Activated CD8-positive, alpha-beta memory T cell treated with anti-CD3 and anti-CD28 coated beads, Interleukin-2, amount 50 U/mL, for 48 hours (primary cell): ENCODE data around the gene UBN1.

Experiments
- DNase-seq: peaks from one replicate; pipeline ENCODE4 v3.0.0-alpha.2; 2020

The UBN1 gene, protein sequence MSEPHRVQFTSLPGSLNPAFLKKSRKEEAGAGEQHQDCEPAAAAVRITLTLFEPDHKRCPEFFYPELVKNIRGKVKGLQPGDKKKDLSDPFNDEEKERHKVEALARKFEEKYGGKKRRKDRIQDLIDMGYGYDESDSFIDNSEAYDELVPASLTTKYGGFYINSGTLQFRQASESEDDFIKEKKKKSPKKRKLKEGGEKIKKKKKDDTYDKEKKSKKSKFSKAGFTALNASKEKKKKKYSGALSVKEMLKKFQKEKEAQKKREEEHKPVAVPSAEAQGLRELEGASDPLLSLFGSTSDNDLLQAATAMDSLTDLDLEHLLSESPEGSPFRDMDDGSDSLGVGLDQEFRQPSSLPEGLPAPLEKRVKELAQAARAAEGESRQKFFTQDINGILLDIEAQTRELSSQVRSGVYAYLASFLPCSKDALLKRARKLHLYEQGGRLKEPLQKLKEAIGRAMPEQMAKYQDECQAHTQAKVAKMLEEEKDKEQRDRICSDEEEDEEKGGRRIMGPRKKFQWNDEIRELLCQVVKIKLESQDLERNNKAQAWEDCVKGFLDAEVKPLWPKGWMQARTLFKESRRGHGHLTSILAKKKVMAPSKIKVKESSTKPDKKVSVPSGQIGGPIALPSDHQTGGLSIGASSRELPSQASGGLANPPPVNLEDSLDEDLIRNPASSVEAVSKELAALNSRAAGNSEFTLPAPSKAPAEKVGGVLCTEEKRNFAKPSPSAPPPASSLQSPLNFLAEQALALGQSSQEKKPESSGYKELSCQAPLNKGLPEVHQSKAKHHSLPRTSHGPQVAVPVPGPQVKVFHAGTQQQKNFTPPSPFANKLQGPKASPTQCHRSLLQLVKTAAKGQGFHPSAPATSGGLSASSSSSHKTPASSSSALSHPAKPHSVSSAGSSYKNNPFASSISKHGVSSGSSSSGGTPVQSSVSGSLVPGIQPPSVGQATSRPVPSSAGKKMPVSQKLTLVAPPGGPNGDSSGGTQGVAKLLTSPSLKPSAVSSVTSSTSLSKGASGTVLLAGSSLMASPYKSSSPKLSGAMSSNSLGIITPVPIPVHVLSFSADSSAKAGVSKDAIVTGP (N-terminal part only)

DNA sequence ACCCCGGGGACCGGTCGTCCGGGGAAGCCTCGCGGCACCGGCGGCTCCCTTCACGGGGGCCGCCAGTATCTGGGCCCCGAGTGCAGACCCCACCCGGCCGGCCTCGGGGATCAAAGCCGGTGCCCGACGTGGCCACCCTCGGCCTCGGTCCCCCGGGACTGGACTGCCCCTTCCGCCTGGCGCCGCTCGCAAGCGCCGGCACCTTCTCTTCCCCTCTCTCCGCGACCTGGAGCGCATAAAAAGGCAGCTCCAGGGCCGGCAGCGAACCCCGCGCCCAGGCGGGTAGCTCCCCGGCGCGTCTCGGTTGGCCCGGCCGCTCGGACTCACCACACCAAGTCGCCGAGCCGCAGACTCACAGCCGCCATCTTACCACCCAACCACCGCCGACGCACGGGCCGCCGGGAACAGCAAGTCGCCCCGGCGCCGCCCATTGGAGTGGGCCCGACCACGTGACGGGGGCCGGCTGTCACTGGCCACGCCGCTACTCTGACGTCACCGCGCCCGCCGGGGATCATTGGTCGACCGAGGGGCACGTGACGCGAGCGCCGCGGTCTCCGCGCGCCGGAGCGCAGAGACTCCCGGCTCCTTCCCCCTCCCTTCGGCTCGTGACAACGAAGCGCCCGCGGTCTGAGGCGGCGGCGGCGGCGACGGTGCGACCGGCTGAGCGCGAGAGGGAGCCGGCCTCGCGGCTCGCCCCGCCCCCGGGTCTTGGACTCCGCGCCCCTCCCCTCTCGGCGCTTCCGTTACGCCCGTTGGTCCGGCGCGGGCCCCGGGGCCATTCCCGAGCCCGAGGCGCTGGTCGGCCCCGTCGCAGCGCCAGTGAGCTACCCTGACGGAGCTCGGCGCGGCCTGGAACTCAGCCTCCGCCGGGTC, at the start of gene UBN1, which contains the start of gene GLYR1:
Gene UBN1, plus strand, starts transcription at position 581 of the 873 bp plus-strand sequence. CDS start 5,437 bp downstream, outside the sequence.
Gene GLYR1, minus strand, starts transcription at position 388 of the 873 bp plus-strand sequence. Its CDS starts 23 bp downstream, at position 365.
- DNase-seq: peak; percentile 100

DNA sequence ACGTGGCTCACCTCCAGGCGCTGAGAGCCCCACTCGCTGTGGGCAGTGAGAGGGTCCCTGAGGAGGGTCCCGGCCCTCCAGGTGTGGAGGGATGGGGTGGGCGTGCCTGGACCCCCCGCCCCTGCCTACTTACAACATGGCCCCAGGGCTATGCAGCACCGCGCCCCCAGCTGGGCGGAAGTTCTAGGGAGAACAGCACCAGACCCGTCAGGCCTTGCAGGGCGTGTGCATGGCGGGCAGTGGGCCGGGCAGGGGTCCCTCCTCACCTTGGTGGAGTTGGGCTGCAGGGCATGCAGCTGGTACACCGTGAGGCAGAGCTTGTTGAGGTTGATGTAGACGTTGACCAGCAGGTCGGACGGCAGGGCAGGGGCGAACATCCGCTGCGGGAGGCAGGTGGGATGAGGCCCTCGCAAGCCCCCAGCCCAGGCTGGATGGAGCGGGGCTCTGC, 49.5 kb upstream of the UBN1 start:
- DNase-seq: no peak

DNA sequence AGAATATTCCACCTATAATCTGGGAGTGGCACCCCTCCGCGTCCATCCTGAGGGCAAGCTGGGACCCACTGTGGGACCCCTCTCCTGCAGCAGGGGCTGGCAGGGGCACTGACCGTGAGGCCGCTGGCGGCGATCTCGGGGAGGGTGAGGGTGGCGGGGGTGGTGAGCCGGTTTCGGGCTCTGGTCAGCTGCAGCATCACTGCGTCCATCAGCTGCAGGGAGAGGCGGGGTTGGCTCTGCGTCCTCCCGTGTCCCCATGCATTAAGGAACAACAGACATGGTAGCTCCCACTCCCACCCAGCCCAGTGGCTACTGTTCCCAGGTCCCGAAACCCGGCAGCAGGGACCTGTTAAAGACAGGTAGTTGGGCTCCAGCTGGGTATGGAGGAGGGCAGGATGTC, 48.8 kb upstream of the UBN1 start:
- DNase-seq: no peak

DNA sequence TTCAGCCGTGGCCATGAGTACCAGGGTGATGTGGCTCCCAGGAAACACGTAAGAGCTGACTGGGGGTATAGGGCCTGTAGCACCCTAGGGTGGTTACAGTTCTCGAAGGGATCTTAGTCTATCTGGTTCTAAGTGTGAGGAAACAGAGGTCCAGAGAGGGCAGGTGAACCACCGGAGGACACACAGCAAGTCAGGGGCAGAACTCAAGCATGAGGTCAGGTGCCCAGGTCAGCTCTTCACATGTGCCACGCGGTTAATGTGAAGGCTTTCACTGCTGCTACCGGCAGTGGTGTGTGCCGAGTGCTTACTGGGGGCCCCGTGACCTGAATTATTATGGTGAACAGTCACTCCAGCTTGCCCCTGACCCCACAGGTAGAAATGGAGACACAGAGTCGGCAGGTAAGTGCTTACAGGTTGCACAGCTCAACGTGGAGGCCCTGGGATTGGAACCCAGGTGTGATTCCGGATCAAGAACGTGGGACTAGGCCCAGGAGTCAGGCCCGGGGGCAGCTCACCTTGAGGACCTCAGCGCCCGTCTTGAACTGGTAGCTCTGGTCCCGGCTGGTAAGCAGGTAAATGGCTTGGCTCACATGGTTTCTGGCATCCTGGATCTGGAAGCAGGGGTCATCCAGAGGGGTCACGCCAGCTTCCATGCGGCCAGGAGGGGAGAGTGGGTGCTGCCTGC, 48.0 kb upstream of the UBN1 start:
- DNase-seq: no peak

DNA sequence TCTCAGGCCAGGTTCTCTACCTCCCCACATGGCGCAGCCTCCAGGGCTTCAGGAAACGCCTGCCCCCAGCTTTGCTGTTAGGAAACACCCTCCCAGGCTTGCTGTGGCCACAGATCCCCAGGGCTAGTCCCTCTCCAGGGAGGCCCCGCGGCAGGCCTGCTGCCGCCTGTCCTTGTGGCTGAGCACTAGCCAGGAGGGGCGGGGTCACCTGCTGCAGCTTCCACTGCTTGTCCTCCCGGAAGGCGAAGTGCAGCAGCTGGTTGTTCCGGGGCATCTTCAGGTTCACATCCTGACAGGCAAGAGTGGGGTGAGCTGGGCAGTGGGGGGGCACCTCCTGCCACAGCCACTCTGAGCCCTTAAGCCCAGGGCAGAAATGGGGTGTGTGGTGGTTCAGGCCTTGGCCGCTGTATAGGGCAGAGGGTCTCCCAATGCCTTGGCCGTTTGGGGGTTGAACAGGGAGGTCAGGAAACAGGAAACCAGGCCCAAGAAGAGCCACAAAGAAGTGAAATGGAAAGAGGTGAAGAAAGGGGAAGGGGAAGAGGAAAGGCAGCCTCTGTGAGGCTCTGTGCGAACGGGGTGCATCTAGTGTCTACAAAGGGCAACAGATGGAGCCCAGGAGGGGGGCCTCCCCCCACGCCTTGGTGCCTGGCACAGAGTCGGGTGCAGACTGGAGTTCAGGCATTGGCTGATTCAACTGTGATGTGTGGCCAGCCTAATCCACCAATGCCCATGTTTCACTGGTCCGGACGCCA, 46.8 kb upstream of the UBN1 start:
- DNase-seq: no peak

DNA sequence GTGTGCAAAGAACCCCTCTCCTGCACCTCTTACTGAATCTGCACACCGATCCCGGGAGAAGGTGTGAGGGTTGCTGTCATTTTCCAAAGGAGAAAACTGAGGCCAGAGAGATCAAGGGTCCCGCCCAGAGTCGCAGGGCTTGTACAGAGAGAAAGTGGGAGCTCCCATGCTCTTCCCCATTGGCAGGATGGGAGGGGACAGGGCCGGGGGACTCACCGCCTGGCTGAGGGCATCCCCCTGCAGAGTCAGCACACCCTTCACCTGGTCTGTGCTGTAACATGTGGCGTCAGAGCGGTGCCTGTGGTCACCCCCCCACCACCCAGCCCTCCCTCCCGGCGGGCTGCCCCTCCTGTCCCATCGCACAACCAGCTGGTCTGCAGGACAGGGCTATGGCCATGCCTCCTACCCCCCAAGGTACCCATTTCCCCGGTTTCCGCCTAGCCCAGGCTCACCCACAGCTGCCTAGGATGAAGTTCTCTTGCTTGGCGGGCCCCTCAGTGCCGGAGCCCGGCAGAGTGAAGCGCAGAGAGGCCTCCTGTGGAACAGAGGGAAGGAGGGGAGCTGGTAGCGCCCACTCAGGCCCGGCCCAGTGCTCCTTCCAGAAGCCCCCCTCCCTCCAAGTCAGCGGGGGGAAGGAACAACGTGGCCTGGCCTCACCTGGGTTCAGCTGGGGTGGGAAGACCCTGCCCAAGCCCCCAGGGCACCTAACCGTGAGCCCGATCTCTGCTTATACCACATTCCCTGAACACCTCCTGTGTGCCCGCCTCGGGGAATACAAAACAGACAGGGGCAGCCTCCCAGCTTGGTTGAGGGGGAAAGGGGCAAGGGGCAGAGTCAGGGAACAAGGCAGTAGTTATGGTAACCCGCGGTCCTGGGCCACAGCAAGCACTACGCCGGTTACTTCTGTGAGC, 46.0 kb upstream of the UBN1 start:
- peak; percentile 59 for DNase-seq

DNA sequence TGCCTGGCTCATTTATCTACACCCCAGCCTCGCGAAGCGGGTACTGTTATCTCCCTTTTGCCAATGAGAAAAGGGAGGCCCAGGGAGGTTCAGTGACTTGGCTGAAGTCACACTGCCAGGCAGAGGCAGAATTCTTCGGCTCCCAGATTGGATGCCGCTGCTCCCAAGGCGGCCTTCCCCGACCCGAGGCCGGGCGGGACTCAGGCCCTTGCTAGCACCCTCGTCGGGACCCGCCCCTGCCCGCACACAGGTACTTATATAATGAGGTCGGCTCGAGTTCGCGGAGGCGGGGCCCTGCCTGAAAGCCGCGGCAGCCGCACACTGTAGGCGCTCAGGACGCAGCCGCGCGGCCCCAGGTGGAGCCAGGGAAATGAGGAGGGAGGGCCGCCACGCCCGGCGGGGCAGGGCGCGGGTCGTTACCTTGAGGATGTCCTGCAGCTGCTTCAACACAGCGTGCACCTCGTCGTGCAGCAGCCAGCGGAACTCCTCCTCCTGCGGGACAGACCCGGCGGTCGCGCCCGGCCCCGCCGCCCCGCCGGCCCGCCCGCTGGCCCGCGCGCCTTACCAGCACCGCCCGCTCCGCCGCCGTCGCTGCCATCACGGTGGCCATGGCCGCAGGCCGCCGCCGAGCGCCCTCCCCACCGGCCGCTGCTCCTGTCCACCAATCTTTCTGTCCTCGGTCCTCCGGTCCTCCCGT, 45.2 kb upstream of the UBN1 start, which contains the start of gene ROGDI:
Gene ROGDI, minus strand, starts transcription at position 672 of the 697 bp plus-strand sequence. Its CDS starts 62 bp downstream, at position 610.
- peak; percentile 83 for DNase-seq

DNA sequence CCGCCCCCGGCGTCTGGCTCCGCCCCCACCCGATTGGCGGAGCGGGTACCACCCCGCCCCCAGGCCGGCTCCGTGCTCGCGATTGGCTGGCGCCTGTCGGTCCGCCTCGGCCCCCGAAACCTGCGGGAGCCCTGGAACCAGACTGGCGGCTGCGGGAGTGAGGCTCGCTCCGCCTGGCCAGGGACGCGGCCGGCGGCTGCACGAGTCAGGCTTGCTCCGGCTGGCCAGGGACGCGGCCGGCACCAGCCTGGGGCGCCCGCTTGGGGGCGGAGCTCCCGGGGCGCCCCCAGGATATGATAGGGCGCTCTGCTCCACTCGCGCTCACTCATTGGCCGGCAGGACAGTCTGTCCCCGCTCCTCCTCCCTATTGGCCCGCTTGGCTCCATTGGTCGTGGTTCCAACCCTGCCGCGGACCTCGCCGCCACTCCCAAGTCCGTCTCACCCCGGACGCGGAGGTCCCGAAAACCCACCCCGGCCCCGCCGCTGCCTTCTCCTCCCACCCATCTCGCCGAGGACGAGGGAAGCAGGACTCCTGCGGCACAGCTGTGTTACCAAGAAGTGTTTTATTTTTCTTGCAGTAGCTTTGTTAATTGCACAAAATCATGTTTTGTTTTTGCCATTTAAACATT, 44.5 kb upstream of the UBN1 start:
- peak; percentile 93 for DNase-seq

DNA sequence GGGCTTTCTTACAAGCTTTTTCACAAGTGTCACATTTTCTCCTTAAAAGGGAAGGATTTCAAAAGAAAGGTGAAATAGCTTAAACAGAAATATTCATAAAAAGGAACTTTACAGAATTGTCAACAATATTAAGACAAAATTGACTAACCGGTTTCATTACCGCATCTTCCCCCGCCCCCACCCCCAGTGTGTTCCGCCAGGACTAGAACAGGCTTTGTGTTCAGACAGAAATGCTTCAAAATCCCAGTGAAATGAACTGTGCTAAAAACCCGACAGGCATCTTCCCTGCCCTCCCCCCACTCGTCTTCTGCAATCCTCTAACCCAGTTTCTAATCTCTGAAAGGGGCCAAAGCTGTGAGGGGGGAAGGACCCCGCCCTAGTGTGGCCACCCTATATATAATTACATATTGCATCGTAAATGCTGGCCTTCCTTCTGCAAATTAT, 43.9 kb upstream of the UBN1 start:
- no peak for DNase-seq

DNA sequence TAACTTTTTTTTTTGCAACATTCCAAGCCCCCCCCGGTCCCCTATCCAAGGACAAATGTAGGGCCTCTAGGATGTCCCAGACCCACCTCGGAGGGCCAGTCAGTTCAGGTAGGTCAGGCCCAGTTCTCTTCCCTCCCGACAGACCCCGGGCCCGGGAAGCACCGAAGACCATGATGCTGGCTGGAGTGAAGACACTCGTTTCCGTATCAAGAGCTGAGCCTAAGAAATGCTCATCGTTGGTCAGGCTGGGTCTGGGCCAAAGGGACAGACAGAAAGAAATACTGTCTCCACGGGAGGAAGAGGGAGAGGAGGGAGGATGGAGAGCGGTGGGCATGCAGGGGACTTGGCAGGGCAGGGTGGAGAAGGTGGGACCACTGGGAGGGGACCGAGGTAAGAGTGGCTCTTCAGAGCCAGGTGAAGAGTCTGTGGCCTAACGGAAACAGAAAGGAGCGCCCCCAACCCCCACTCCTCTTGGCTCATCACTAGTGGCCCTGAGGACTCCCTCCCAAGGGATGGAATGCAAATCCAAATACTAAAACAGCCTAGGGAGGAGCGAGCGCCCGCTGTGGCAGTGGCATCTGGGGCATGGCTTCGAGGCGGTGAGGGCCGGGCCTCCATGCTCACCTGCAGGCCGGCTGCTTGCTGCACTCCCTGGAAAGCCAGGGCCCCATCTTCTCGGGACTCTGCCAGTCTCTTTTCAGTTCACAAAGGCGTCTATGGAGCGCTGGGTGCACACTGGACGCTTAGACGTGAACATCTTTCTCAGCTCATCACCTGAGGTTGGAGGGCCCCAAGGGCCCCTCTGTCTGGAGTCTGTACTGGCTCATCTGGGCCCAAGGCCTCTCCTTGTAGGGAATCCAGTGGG, 43.2 kb upstream of the UBN1 start:
- no peak for DNase-seq

DNA sequence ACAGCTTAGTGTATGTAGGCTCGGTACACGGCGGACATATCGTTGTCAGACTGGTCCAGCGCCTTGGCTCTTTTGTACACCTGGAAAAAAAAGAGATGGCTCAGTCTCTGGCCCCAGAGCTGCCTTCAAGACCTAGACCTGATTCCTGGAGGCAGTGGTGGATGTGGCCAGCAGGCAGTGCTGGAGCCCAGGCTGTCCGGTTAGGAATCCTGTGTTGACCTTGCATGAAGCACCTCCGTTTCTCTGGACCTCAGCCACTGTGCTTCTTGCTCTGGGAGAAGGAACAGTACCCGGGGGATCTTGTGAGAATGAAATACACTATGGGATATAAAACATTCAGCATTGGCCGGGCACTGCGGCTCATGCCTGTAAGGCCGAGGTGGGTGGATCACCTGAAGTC, 42.0 kb upstream of the UBN1 start:
- DNase-seq: no peak

DNA sequence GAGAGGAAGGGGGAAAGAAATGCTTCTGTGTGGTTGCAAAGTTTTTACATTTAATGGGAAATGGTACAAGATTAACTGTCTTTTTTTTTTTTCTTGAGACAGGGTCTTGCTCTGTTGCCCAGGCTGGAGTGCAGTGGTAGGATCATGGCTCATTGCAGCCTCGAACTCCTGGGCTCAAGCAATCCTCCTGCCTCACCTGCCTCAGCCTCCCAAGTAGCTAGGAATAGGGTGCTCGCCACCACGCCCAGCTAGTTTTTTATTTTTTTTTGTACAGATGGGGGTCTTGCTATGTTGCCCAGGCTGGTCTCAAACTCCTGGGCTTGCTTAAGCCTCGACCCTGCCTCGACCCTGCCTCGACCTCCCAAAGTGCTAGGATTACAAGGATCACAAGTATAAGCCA, 41.0 kb upstream of the UBN1 start:
- no peak for DNase-seq

DNA sequence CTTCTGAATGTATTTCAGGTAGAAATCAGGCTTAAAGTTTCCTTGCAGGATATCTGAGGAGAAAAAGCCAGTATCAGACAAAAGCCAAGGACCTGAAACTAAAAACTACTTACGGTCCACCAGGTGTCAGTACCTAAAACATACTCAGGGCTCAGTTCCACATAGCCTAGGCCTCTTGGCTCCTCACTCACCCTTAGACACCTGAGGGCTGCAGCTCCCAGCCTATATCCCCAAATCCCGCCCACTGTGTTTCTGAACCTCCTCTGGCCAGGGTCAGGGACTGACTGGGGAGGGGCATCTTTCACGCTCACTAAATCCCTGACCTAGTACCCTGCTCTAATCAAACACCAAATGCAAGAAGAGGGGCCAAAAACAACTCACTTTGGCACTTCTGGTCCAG, 36.0 kb upstream of the UBN1 start:
- no peak for DNase-seq

DNA sequence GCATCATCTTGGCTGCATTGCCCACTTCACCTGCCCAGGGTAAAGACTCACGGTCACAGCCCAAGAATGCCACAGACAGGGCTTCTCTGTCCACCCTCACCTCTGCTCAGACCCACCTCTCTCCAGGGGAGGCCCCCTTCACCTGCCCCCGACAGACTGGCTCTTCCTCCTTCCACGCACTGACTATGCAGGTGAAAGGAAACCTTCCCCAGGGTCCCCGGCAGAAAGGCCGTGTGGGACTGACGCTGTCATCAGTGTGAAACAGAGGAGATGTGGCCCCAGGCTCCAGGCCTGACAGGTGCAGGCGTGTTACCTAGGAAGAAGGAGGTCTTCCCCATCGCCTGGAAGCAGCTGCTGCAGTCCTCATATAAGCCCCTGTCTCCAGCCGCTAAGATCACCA, 35.5 kb upstream of the UBN1 start:
- DNase-seq: no peak

DNA sequence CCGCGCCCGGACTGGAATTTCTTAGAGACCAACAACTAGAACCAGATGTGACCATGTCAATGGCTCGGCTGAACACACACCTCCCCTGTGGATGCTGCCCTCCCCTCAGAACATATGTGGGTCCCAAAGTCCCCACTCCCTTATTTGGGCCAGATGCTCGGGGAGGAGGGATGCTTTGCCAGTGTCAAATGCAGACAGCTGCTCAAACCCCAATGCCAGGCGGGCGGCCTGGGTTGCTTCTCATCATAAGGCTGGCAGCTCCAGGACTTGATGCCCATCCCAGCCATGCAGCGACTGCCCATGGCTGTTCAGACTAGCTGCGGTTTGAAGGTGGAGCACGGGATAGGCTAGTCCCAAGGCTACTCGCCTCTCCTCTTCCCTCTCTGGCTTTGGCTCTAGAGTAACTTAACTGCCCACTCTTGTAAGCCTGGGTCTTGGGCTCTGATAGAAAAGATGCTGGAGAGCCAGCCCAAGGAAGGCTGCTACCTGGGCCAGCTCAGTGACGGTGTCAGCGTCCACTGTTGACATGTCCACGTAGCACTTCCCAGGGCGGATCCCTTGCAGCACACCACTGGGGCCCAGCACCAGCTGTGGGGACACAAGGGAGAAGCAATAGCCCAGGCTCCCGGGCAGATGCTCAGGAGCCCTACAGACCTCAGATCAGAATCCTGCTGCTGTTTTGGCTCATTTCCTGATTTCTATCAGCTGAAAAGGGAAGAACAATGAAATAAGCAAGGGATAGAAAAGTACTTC, 33.9 kb upstream of the UBN1 start:
- no peak for DNase-seq

DNA sequence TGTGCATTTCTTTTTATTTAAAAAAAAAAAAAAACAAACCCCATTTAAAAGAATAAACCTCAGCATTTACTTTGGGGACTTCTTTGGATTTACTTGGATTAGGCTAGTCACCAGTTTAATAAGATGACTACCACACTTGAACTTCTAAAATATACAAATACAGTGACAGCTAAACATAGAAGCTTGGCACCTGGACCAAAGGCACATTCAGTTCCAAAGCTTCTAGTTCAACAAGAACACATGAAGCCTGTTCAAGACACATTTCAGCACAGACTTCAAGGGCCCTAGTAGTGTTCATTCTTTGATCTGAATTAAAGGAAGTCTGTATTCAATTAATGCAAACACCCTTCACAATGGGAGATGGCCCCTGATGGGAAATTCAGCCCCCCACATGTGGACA, 33.2 kb upstream of the UBN1 start:
- DNase-seq: no peak
